ENCODE measurements around the gene ZNF467.

GRCh38 chr7:149785402-149785801 is 12.0 kb upstream of the ZNF467 start:
- TF ChIP-seq POLR2A (IDR thresholded peaks at IDR 0.05) (no peak), CTCF (IDR thresholded peaks at IDR 0.05) (no peak)

All from ovary (tissue), 3 donors.